ENCODE results near the gene SLC38A6. TPM values are rescaled to one million over a fixed set of nuclear protein-coding genes. Genes with fewer than 3 reads are reported as not detected.

Gene SLC38A6
- total and polyA plus RNA-seq, 2 experiments from 2014 or later = 11.9 to 23.2 TPM

GRCh38 chr14:61041704-61042103 is 60.7 kb downstream of the SLC38A6 start:
- Mint-ChIP-seq H3K36me3 (ENCODE audit: low read depth) (no peaks in the 10 kb centered on the region), H3K9me3 (no peaks in the 10 kb centered on the region), H3K27me3 (ENCODE audit: insufficient read depth, low read depth, poor library complexity) (no peaks in the 10 kb centered on the region), H3K4me1 (peaks cover 11% of the 10 kb centered on the region; the same call in 2 of the 3 replicates), H3K27ac (no peak overlapping the region), H3K4me3 (no peak overlapping the region)
- TF ChIP-seq CTCF (conservative IDR thresholded peaks at IDR 0.05; ENCODE audit: low read depth in 2 of 2) = no peak
- TF ChIP-seq EZH2phosphoT487 (IDR thresholded peaks at IDR 0.05; ENCODE audit: unreplicated experiment) = no peak
- TF ChIP-seq ZNF331 (CRISPR knock-in tag; IDR thresholded peaks at IDR 0.05; ENCODE audit: low read depth) = no peak
- no peak for TF ChIP-seq ZNF462 (CRISPR knock-in tag; IDR thresholded peaks at IDR 0.05)
- no peak for TF ChIP-seq POLR2AphosphoS5 (IDR thresholded peaks at IDR 0.05; ENCODE audit: low read depth)
- no peak for TF ChIP-seq REST (IDR thresholded peaks at IDR 0.05; ENCODE audit: unreplicated experiment)
- TF ChIP-seq JUNB (IDR thresholded peaks at IDR 0.05; ENCODE audit: unreplicated experiment) = no peak
- no peak for TF ChIP-seq EZH2 (IDR thresholded peaks at IDR 0.05; ENCODE audit: low read depth, unreplicated experiment)
- TF ChIP-seq CREB1 (CRISPR knock-in tag; IDR thresholded peaks at IDR 0.05; ENCODE audit: low read depth) = no peak
- no peak for TF ChIP-seq NANOG (IDR thresholded peaks at IDR 0.05; ENCODE audit: borderline replicate concordance)
- TF ChIP-seq STAT1 (IDR thresholded peaks at IDR 0.05; ENCODE audit: unreplicated experiment) = no peak
- ATAC-seq (no peak), DNase-seq (ENCODE audit: low spot score) (no peak)
- H3K4me1 ChIP-seq (ENCODE audit: insufficient read depth) = no peaks in the 10 kb centered on the region
- H3K36me3 ChIP-seq (ENCODE audit: insufficient read depth) = no peaks in the 10 kb centered on the region
- H4K20me1 ChIP-seq (replicated peaks; ENCODE audit: insufficient read depth) = no peaks in the 10 kb centered on the region
- H3K4me3 ChIP-seq = no peak overlapping the region
- no peak overlapping the region for H3K4me2 ChIP-seq
- no peaks in the 10 kb centered on the region for H3K79me2 ChIP-seq (replicated peaks; ENCODE audit: insufficient read depth)
- no peak overlapping the region for H2AFZ ChIP-seq
- H3K9me2 ChIP-seq (ENCODE audit: insufficient read depth) = no peaks in the 10 kb centered on the region
- H3F3A ChIP-seq (replicated peaks; ENCODE audit: low read depth) = no peaks in the 10 kb centered on the region
- no peaks in the 10 kb centered on the region for H3K27me3 ChIP-seq (ENCODE audit: insufficient read depth)
- H3K27ac ChIP-seq (ENCODE audit: low read depth) = no peak overlapping the region
